GM06990 (cell line): Measurements from ENCODE around the gene HOXC9.

Source experiments
- DNase-seq: peaks from one replicate; pipeline ENCODE4 v3.0.0-alpha.2; 2011; ENCODE audit not compliant: insufficient read length; ENCODE audit errors: extremely low read depth
- H3K27me3 ChIP-seq: replicated peaks from 2 replicates; pipeline ENCODE4 v1.6.0; 2011; ENCODE audit warnings: low read length; ENCODE audit not compliant: control insufficient read depth, insufficient read depth
- H3K36me3 ChIP-seq: 2 replicates; pipeline ENCODE4 v1.5.1; 2011; ENCODE audit warnings: low read length; ENCODE audit not compliant: control insufficient read depth, insufficient read depth
- H3K4me3 ChIP-seq: replicated peaks from 2 replicates; pipeline ENCODE4 v1.5.1; 2011; ENCODE audit warnings: low read depth, mild to moderate bottlenecking, control low read depth, low read length
- CTCF ChIP-seq: IDR thresholded peaks from 2 replicates; pipeline ENCODE4 v1.5.1; 2011; ENCODE audit warnings: low read length, control low read depth, mild to moderate bottlenecking, inconsistent platforms; ENCODE audit not compliant: insufficient read depth, poor library complexity, severe bottlenecking

HOXC9 gene

GRCh38 chr12:53970451-53970850 lies 29.5 kb upstream of the HOXC9 start:
- TF ChIP-seq CTCF = no peak
- DNase-seq = no peak
- H3K36me3 ChIP-seq = no peaks in the 10 kb centered on the region
- no peak overlapping the region for H3K4me3 ChIP-seq
- H3K27me3 ChIP-seq = peaks cover 11% of the 10 kb centered on the region

GRCh38 chr12:53971129-53971528 lies 28.8 kb upstream of the HOXC9 start:
- no peak for TF ChIP-seq CTCF
- DNase-seq = no peak
- Histone ChIP-seq H3K36me3 (no peaks in the 10 kb centered on the region), H3K27me3 (peaks cover 11% of the 10 kb centered on the region), H3K4me3 (no peak overlapping the region)

- DNase-seq = no peak
- Histone ChIP-seq H3K36me3 (no peaks in the 10 kb centered on the region), H3K27me3 (peaks cover 11% of the 10 kb centered on the region), H3K4me3 (no peak overlapping the region)
- no peak for TF ChIP-seq CTCF
These were observed 28.3 kb upstream of the HOXC9 start for GRCh38 chr12:53971686-53972085.

- DNase-seq = no peak
- H3K36me3 ChIP-seq = no peaks in the 10 kb centered on the region
- no peak overlapping the region for H3K4me3 ChIP-seq
- TF ChIP-seq CTCF = no peak
- H3K27me3 ChIP-seq = peaks cover 11% of the 10 kb centered on the region
These were observed 27.7 kb upstream of the HOXC9 start for GRCh38 chr12:53972152-53972702.

- Histone ChIP-seq H3K27me3 (peaks cover 11% of the 10 kb centered on the region), H3K36me3 (no peaks in the 10 kb centered on the region), H3K4me3 (no peak within 1 kb of the TSS)
- no peak for TF ChIP-seq CTCF
- DNase-seq = no peak
These were observed 27.2 kb upstream of the HOXC9 start, which contains the start of gene HOXC11 for GRCh38 chr12:53972722-53973235. HOXC11 (plus strand) TSS chr12:53973126; CDS start chr12:53973242, 116 bp downstream.
